Esophagus squamous epithelium (tissue), 5 donors: ENCODE results near the gene GPHN. TPM values are rescaled to one million over a fixed set of nuclear protein-coding genes. Genes with fewer than 3 reads are reported as not detected.

ENCODE experiments used
- DNase-seq: peaks from one replicate; lab custom pipeline; 2025; lab: John Stamatoyannopoulos, UW
- H3K27ac ChIP-seq, 4 donors: fragments of 200-600 bp; sonication (generic); one replicate each; pipeline ENCODE4 v1.5.1; 2016 to 2019; ENCODE audit warnings: mild to moderate bottlenecking in 1 of 4
- H3K27me3 ChIP-seq, 4 donors: fragments of 200-600 bp; sonication (generic); 1 replicate in 3 of 4; 2 replicates in 1 of 4; pipeline versions ENCODE4 v1.5.1 to v1.6.0; 2017 to 2021; ENCODE audit warnings: antibody characterized with exemption in 1 of 4
- H3K36me3 ChIP-seq, 3 donors: fragments of 200-600 bp; sonication (generic); one replicate each; pipeline ENCODE4 v1.5.1; 2016 to 2019
- H3K4me1 ChIP-seq, 3 donors: fragments of 200-600 bp; sonication (generic); one replicate each; pipeline ENCODE4 v1.5.1; 2017 to 2019
- H3K4me3 ChIP-seq, 4 donors: fragments of 200-600 bp; sonication (generic); 1 replicate in 3 of 4; 2 replicates in 1 of 4; pipeline ENCODE4 v1.5.1; 2016 to 2019; ENCODE audit warnings: mild to moderate bottlenecking in 2 of 4, moderate library complexity in 1 of 4
- H3K9me3 ChIP-seq, 3 donors: fragments of 200-600 bp; sonication (generic); one replicate each; pipeline ENCODE4 v1.5.1; 2016 to 2019
- POLR2A ChIP-seq, 4 donors: fragments of 450-650 bp; IDR thresholded peaks; one replicate each; pipeline ENCODE4 v1.6.1; 2017; ENCODE audit warnings: antibody characterized with exemption in 4 of 4, mild to moderate bottlenecking in 4 of 4, moderate library complexity in 3 of 4
- WGBS, 2 donors: methylation state at CpG; one replicate each; pipeline ENCODE4 v1.1.5; 2018; 5-methylcytosine and 5-hydroxymethylcytosine counted together
- intact Hi-C: fragments of 100-400 bp; cut with DNase I; formaldehyde crosslinking; loops from one replicate; pipeline ENCODE4 v1.15.0; 2022
- total RNA-seq, 4 donors: library from RNA; depleted of rRNA; stranded (reverse); fragments of >200 nt; gene quantifications; one replicate each; pipeline ENCODE4 v1.1.0, GENCODE V29; 2016
- TF ChIP-seq, protein P1 (sequence below), 6 experiments: fragments of 450-650 bp in 4 of 6; fragments of 200-600 bp in 2 of 6; sonication (generic) in 2 of 6; IDR thresholded peaks; one replicate each; pipeline ENCODE4 v1.5.1; 2016 to 2019; ENCODE audit warnings: antibody characterized with exemption in 6 of 6, mild to moderate bottlenecking in 4 of 6, moderate library complexity in 4 of 6
- donor health status: DM: yes; HTN: yes; CAD: no.

GPHN gene
- total RNA-seq, 4 donors from 2014 or later: 8.3 to 28.4 (median 12.8) TPM

DNA sequence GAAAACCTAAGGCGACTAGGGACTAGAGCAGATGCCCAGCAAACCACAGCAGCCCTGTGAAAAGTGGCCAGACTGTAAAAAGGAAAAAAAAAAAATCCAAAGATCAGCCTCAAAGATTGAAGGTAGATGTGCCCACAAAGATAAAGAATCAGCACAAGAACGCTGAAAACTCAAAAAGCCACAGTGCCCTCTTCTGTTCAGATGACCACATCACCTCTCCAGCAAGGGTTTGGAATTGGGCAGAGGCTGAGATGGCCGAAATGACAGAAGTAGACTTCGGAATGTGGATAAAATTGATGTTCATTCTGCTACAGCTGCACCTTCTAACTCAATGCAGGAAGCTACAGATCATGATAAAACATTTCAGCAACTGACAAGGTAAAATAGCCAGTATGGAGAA, 154.4 kb downstream of the GPHN start:
- no peak overlapping the region for H3K4me3 ChIP-seq
- TF ChIP-seq POLR2A (IDR thresholded peaks at IDR 0.05): no peak
- TF ChIP-seq, protein P1, sequence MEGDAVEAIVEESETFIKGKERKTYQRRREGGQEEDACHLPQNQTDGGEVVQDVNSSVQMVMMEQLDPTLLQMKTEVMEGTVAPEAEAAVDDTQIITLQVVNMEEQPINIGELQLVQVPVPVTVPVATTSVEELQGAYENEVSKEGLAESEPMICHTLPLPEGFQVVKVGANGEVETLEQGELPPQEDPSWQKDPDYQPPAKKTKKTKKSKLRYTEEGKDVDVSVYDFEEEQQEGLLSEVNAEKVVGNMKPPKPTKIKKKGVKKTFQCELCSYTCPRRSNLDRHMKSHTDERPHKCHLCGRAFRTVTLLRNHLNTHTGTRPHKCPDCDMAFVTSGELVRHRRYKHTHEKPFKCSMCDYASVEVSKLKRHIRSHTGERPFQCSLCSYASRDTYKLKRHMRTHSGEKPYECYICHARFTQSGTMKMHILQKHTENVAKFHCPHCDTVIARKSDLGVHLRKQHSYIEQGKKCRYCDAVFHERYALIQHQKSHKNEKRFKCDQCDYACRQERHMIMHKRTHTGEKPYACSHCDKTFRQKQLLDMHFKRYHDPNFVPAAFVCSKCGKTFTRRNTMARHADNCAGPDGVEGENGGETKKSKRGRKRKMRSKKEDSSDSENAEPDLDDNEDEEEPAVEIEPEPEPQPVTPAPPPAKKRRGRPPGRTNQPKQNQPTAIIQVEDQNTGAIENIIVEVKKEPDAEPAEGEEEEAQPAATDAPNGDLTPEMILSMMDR (IDR thresholded peaks at IDR 0.05): peak in 1 of 6 experiments; percentile 23
- no peak for DNase-seq
- H3K27me3 ChIP-seq: no peaks in the 10 kb centered on the region
- H3K9me3 ChIP-seq: peaks cover 0 to 29% (median 10%) of the 10 kb centered on the region in 3 donors
- no peak overlapping the region for H3K27ac ChIP-seq
- H3K36me3 ChIP-seq: no peaks in the 10 kb centered on the region
- intact Hi-C loops: no loop called here
- no peaks in the 10 kb centered on the region for H3K4me1 ChIP-seq
- WGBS, 2 donors: 65 to 71% methylated on average over 3 of the region's 4 CpGs

DNA sequence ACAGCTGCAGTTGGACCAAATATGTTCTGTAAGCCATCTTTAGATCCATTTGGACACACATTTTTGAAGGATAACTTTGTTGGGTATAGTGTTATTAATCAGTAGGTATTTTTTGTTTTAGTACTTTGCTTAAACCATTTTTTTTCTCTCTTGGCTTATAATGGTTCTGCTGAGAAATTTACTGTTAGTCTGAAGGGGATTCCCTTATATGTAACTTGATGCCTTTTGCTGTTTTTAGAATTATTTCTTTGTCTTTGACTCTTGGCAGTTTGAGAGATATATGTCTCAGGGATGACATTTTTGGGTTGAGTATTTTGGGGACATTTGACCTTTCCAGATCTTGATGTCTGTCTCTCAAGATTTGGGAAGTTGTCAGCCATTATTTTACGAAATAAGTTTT, 169.8 kb downstream of the GPHN start:
- no peaks in the 10 kb centered on the region for H3K27me3 ChIP-seq
- no peaks in the 10 kb centered on the region for H3K36me3 ChIP-seq
- H3K4me1 ChIP-seq: no peaks in the 10 kb centered on the region
- H3K4me3 ChIP-seq: no peak overlapping the region
- no peak for TF ChIP-seq POLR2A (IDR thresholded peaks at IDR 0.05)
- TF ChIP-seq, protein P1 (IDR thresholded peaks at IDR 0.05): no peak
- H3K9me3 ChIP-seq: peaks cover 0 to 36% (median 12%) of the 10 kb centered on the region in 3 donors
- intact Hi-C loops: no loop called here
- WGBS, 2 donors: 91 to 100% methylated on average over 1 of the region's 1 CpG
- H3K27ac ChIP-seq: no peak overlapping the region
- DNase-seq: no peak

DNA sequence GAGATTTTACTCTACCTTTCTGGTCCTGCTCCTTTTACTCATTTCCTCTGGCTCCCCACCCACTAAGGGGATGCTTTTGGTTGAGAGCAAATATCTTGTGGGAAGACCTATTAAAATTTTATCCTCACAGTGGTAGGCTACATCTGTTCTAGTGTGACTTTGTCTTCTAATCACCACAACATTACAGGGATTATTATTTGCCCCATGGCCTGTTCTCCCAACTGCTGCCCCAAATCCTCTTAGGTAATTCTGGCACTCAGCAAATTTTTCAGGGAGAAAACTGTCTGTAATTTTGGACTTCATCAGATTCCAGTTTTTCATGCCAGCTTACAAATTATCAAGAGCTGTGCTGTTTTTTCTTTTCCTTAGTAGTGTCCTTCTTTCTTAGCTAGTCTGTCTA, 172.3 kb downstream of the GPHN start:
- TF ChIP-seq, protein P1 (IDR thresholded peaks at IDR 0.05): no peak
- no peak for TF ChIP-seq POLR2A (IDR thresholded peaks at IDR 0.05)
- intact Hi-C loops: no loop called here
- H3K9me3 ChIP-seq: peaks cover 0 to 37% (median 5%) of the 10 kb centered on the region in 3 donors
- H3K4me3 ChIP-seq: no peak overlapping the region
- H3K27me3 ChIP-seq: no peaks in the 10 kb centered on the region
- H3K36me3 ChIP-seq: no peaks in the 10 kb centered on the region
- no peak overlapping the region for H3K27ac ChIP-seq
- DNase-seq: no peak
- no peaks in the 10 kb centered on the region for H3K4me1 ChIP-seq

DNA sequence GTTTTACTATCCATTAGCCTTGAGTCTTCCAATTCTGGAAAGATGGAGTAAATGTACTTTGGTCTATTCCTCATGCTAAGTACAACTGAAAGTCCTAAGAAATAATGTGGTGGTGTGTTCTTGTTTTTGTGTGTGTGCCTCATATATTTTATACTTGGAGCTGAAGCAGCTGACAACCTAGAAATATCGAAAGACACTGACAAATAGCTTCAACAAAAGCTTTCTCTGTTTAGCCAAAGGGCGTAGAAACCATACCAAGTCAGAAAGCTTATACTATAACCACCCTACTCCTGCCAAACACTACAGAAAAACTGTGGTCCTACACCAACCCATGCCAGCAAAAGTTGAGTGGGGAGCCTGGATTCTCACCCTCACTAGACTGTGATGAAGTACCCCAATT, 188.4 kb downstream of the GPHN start:
- no peak for DNase-seq
- 51 to 65% methylated on average over 2 of the region's 2 CpGs for WGBS, 2 donors
- no peak for TF ChIP-seq POLR2A (IDR thresholded peaks at IDR 0.05)
- TF ChIP-seq, protein P1 (IDR thresholded peaks at IDR 0.05): no peak
- peaks cover 0 to 4% (median 0%) of the 10 kb centered on the region in 3 donors for H3K36me3 ChIP-seq
- no peaks in the 10 kb centered on the region for H3K9me3 ChIP-seq
- H3K4me1 ChIP-seq: no peaks in the 10 kb centered on the region
- intact Hi-C loops: no loop called here
- no peak overlapping the region for H3K4me3 ChIP-seq
- no peak overlapping the region for H3K27ac ChIP-seq
- H3K27me3 ChIP-seq: no peaks in the 10 kb centered on the region

GRCh38 chr14:66698503-66698902, 190.6 kb downstream of the GPHN start:
- H3K4me3 ChIP-seq: no peak overlapping the region
- H3K27me3 ChIP-seq: no peaks in the 10 kb centered on the region
- H3K27ac ChIP-seq: no peak overlapping the region
- no peak for TF ChIP-seq POLR2A (IDR thresholded peaks at IDR 0.05)
- TF ChIP-seq, protein P1 (IDR thresholded peaks at IDR 0.05): no peak
- WGBS, 2 donors: 83 to 92% methylated on average over 2 of the region's 2 CpGs
- H3K4me1 ChIP-seq: no peaks in the 10 kb centered on the region
- intact Hi-C loops: no loop called here
- peaks cover 0 to 4% (median 0%) of the 10 kb centered on the region in 3 donors for H3K36me3 ChIP-seq
- no peak for DNase-seq
- no peaks in the 10 kb centered on the region for H3K9me3 ChIP-seq
